B cell (primary cell): ENCODE measurements around the gene NDUFS7. TPM values are rescaled to one million over a fixed set of nuclear protein-coding genes. Genes with fewer than 3 reads are reported as not detected.
"Not testable (repeated sequence)": the region's sequence is repeated elsewhere in the genome, so short reads cannot be mapped to it uniquely, and the experiment has no call there.

Source experiments
- ATAC-seq: fragments of 200-7000 bp; cut with Tn5 transposase; one replicate; pipeline ENCODE4 v1.10.0; 2021; ENCODE audit warnings: low read depth, mild to moderate bottlenecking, moderate number of reproducible peaks, moderate library complexity
- CTCF ChIA-PET: fragments of 350-600 bp; sonication (Branson Sonifier 250); formaldehyde crosslinking; loops from one replicate; lab custom pipeline; 2021; ENCODE audit warnings: antibody characterized with exemption, inconsistent platforms; lab: Charles Lee
- POLR2A ChIA-PET: fragments of 350-600 bp; sonication (Branson Sonifier 250); formaldehyde crosslinking; loops from one replicate; lab custom pipeline; 2021; ENCODE audit warnings: antibody characterized with exemption; lab: Charles Lee
- DNase-seq: peaks from one replicate; pipeline ENCODE4 v3.0.0; 2013
- H2AFZ ChIP-seq: 2 replicates; pipeline ENCODE4 v1.6.1; 2012; ENCODE audit warnings: mild to moderate bottlenecking, low read depth, low read length; ENCODE audit not compliant: insufficient read depth, poor library complexity, severe bottlenecking
- H3K27ac ChIP-seq, 2 donors: 1 replicate in 1 of 2; 2 replicates in 1 of 2; pipeline ENCODE4 v1.5.1; 2012 to 2013; ENCODE audit warnings: low read length in 2 of 2, mild to moderate bottlenecking in 2 of 2, moderate library complexity in 1 of 2
- H3K27me3 ChIP-seq, 4 experiments: fragments of 200-600 bp in 1 of 4; sonication (generic) in 1 of 4; replicated peaks in 1 of 4; 1 replicate in 2 of 4; 2 replicates in 2 of 4; pipeline versions ENCODE4 v1.6.1 to v1.7.0; 2013 to 2016; ENCODE audit warnings: low read length in 3 of 4, mild to moderate bottlenecking in 2 of 4, mixed read lengths in 1 of 4, moderate library complexity in 1 of 4; ENCODE audit not compliant: insufficient read depth in 4 of 4, control insufficient read depth in 3 of 4; ENCODE audit errors: control extremely low read depth in 1 of 4
- H3K36me3 ChIP-seq, 2 experiments: replicated peaks in 1 of 2; 1 replicate in 1 of 2; 2 replicates in 1 of 2; pipeline versions ENCODE4 v1.6.1 to v1.7.1; 2013; ENCODE audit warnings: low read length in 1 of 2; ENCODE audit not compliant: insufficient read depth in 2 of 2, control insufficient read depth in 1 of 2; ENCODE audit errors: control extremely low read depth in 1 of 2, extremely low read depth in 1 of 2
- H3K4me1 ChIP-seq, 2 donors: fragments of 200-600 bp in 1 of 2; sonication (generic) in 1 of 2; 1 replicate in 1 of 2; 2 replicates in 1 of 2; pipeline versions ENCODE4 v1.5.1 to v1.6.1; 2013 to 2017; ENCODE audit warnings: low read length in 2 of 2; ENCODE audit not compliant: control insufficient read depth in 2 of 2, insufficient read depth in 2 of 2
- H3K4me2 ChIP-seq: replicated peaks from 2 replicates; pipeline ENCODE3; 2012; ENCODE audit warnings: mild to moderate bottlenecking, low read depth, low read length; ENCODE audit not compliant: poor library complexity, severe bottlenecking
- H3K4me3 ChIP-seq, 5 experiments: fragments of 200-600 bp in 1 of 5; sonication (generic) in 1 of 5; 1 replicate in 3 of 5; 2 replicates in 2 of 5; pipeline versions ENCODE4 v1.5.1 to v1.7.0; 2011 to 2016; ENCODE audit warnings: low read length in 4 of 5, mild to moderate bottlenecking in 4 of 5, low read depth in 2 of 5, control low read depth in 1 of 5, moderate library complexity in 1 of 5; ENCODE audit not compliant: insufficient read depth in 1 of 5; ENCODE audit errors: control extremely low read depth in 1 of 5, extremely low read depth in 1 of 5
- H3K79me2 ChIP-seq: fragments of 200-600 bp; sonication (generic); one replicate; pipeline ENCODE4 v1.6.0; 2016; ENCODE audit warnings: low read length; ENCODE audit not compliant: control insufficient read depth, insufficient read depth
- H3K9ac ChIP-seq: fragments of 200-600 bp; sonication (generic); 2 replicates; pipeline ENCODE4 v1.6.1; 2017; ENCODE audit warnings: mild to moderate bottlenecking, low read length, moderate library complexity
- H3K9me3 ChIP-seq, 3 donors: one replicate each; pipeline versions ENCODE4 v1.6.1 to v1.7.1; 2013; ENCODE audit warnings: low read length in 2 of 3; ENCODE audit not compliant: control insufficient read depth in 2 of 3, insufficient read depth in 1 of 3; ENCODE audit errors: control extremely low read depth in 1 of 3
- H4K20me1 ChIP-seq: 2 replicates; pipeline ENCODE4 v1.6.0; 2012; ENCODE audit warnings: mild to moderate bottlenecking, low read length; ENCODE audit not compliant: insufficient read depth, control insufficient read depth, poor library complexity, severe bottlenecking
- H3K27ac Mint-ChIP-seq: one replicate; pipeline ENCODE4 v1.8.0; 2021; ENCODE audit warnings: mixed read lengths
- H3K27me3 Mint-ChIP-seq: one replicate; pipeline ENCODE4 v1.8.0; 2021; ENCODE audit warnings: mixed read lengths
- H3K4me1 Mint-ChIP-seq: one replicate; pipeline ENCODE4 v1.8.0; 2021; ENCODE audit warnings: mixed read lengths
- H3K4me3 Mint-ChIP-seq: one replicate; pipeline ENCODE4 v1.8.0; 2021; ENCODE audit warnings: mixed read lengths
- H3K9me3 Mint-ChIP-seq: one replicate; pipeline ENCODE4 v1.8.0; 2022; ENCODE audit warnings: mixed read lengths; ENCODE audit not compliant: insufficient read depth
- EZH2 ChIP-seq: IDR thresholded peaks from 2 replicates; pipeline ENCODE4 v1.6.1; 2012; ENCODE audit warnings: borderline replicate concordance, low read depth, mild to moderate bottlenecking, moderate library complexity, low read length; ENCODE audit not compliant: insufficient read depth, poor library complexity, severe bottlenecking
- WGBS: methylation state at CpG from one replicate; pipeline ENCODE4 v1.1.5; 2013; ENCODE audit warnings: missing lambda C conversion rate; ENCODE audit not compliant: insufficient coverage; 5-methylcytosine and 5-hydroxymethylcytosine counted together
- intact Hi-C: fragments of 100-400 bp; cut with micrococcal nuclease; formaldehyde crosslinking; loops from one replicate; pipeline ENCODE4 v1.10.0; 2022
- polyA plus RNA-seq: library from polyadenylated mRNA; depleted of rRNA; stranded (reverse); fragments of >200 nt; gene quantifications from 2 replicates; pipeline ENCODE4 v1.2.3, GENCODE V29; 2012
- total RNA-seq, 2 donors: library from RNA; stranded (reverse); fragments of 120-200 nt in 1 of 2; gene quantifications; 1 replicate in 1 of 2; 2 replicates in 1 of 2; pipeline versions ENCODE4 v1.2.3 to v1.2.4, GENCODE V29; 2013 to 2022
- TF ChIP-seq, protein P1 (sequence below): fragments of 200-600 bp; IDR thresholded peaks from one replicate; pipeline ENCODE4 v1.8.0; 2022; ENCODE audit warnings: antibody characterized with exemption, mild to moderate bottlenecking

NDUFS7 gene
- total and polyA plus RNA-seq, 2 donors (not counting 1 experiment from before 2014, with no cell fraction given), result 58.8 to 141 TPM

- ChIA-PET POLR2A (no interaction called here), CTCF (no interaction called here)
- Histone ChIP-seq H3K27me3 (no peaks in the 10 kb centered on the region), H3K4me3 (no peak overlapping the region), H3K9ac (no peak overlapping the region), H3K36me3 (peaks cover 0 to 63% of the 10 kb centered on the region in 2 experiments), H3K27ac (no peak overlapping the region), H3K4me2 (no peak overlapping the region), H2AFZ (no peak overlapping the region), H3K79me2 (peaks cover 91% of the 10 kb centered on the region), H4K20me1 (peaks cover 94% of the 10 kb centered on the region), H3K4me1 (peaks cover 0 to 17% of the 10 kb centered on the region in 2 donors), H3K9me3 (no peaks in the 10 kb centered on the region)
- TF ChIP-seq, protein P1, sequence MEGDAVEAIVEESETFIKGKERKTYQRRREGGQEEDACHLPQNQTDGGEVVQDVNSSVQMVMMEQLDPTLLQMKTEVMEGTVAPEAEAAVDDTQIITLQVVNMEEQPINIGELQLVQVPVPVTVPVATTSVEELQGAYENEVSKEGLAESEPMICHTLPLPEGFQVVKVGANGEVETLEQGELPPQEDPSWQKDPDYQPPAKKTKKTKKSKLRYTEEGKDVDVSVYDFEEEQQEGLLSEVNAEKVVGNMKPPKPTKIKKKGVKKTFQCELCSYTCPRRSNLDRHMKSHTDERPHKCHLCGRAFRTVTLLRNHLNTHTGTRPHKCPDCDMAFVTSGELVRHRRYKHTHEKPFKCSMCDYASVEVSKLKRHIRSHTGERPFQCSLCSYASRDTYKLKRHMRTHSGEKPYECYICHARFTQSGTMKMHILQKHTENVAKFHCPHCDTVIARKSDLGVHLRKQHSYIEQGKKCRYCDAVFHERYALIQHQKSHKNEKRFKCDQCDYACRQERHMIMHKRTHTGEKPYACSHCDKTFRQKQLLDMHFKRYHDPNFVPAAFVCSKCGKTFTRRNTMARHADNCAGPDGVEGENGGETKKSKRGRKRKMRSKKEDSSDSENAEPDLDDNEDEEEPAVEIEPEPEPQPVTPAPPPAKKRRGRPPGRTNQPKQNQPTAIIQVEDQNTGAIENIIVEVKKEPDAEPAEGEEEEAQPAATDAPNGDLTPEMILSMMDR, result no peak
- TF ChIP-seq EZH2, result no peak
- Mint-ChIP-seq H3K9me3 (no peaks in the 10 kb centered on the region), H3K4me3 (no peak overlapping the region), H3K4me1 (peaks cover 14% of the 10 kb centered on the region), H3K27me3 (no peaks in the 10 kb centered on the region), H3K27ac (no peak overlapping the region)
- no peak for DNase-seq
- WGBS, result 97% methylated on average over 20 of the region's 21 CpGs
- ATAC-seq, result no peak
- intact Hi-C loops, result no loop called here
Measured at GRCh38 chr19:1418951-1419738, 35.4 kb downstream of the NDUFS7 start.

DNA sequence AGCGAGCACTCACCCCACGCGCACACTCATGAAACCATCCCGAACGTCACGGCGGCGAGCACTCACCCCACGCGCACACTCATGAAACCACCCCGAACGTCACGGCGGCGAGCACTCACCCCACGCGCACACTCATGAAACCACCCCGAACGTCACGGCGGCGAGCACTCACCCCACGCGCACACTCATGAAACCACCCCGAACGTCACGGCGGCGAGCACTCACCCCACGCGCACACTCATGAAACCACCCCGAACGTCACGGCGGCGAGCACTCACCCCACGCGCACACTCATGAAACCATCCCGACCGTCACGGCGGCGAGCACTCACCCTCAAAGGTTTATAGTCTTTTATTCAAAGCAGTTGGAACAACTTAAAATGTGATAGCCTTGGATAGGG lies 36.4 kb downstream of the NDUFS7 start:
- H3K27ac ChIP-seq, H3K4me3 Mint-ChIP-seq, H3K4me1 Mint-ChIP-seq, H3K27me3 ChIP-seq, H3K9me3 ChIP-seq, H3K4me3 ChIP-seq, H3K27me3 Mint-ChIP-seq, H3K27ac Mint-ChIP-seq, H3K9me3 Mint-ChIP-seq, CTCF ChIA-PET, H2AFZ ChIP-seq, intact Hi-C loops, ATAC-seq, H3K9ac ChIP-seq, DNase-seq, H3K4me2 ChIP-seq: not testable (repeated sequence)
- Histone ChIP-seq H3K4me1 (peaks cover 0 to 12% of the 10 kb centered on the region in 2 donors), H3K79me2 (peaks cover 90% of the 10 kb centered on the region), H3K36me3 (peaks cover 0 to 70% of the 10 kb centered on the region in 2 experiments), H4K20me1 (peaks cover 94% of the 10 kb centered on the region)
- POLR2A ChIA-PET, result interaction anchor here (0.6 kb wide), 1 partner anchor 99 kb away, joined by 7 read pairs; no protein-coding TSS in a partner anchor
- WGBS, result no CpG with 5 or more reads among the region's 43 CpGs
